C4-2B (cell line): ENCODE measurements around the gene SLC7A8.

Source experiments
- H3K27ac ChIP-seq: fragments of 450-650 bp; 2 replicates; pipeline ENCODE4 v1.5.1; 2017
- CTCF ChIP-seq: fragments of 450-650 bp; conservative IDR thresholded peaks from 2 replicates; pipeline ENCODE4 v1.5.1; 2017; ENCODE audit warnings: mild to moderate bottlenecking
- ZFX ChIP-seq: fragments of 450-650 bp; IDR thresholded peaks from 2 replicates; pipeline ENCODE4 v1.6.1; 2017

SLC7A8 gene

GRCh38 chr14:23122086-23122485 is 61.4 kb downstream of the SLC7A8 start:
- no peak overlapping the region for H3K27ac ChIP-seq
- TF ChIP-seq ZFX (no peak), CTCF (no peak)

GRCh38 chr14:23121361-23121771 is 62.1 kb downstream of the SLC7A8 start:
- TF ChIP-seq CTCF, result no peak
- no peak for TF ChIP-seq ZFX

GRCh38 chr14:23120541-23121251 is 62.8 kb downstream of the SLC7A8 start:
- TF ChIP-seq ZFX (no peak), CTCF (peak; percentile 99)
- H3K27ac ChIP-seq, result no peak overlapping the region

More at GRCh38 chr14:23121361-23121771, 62.1 kb downstream of the SLC7A8 start:
- H3K27ac ChIP-seq, result no peak overlapping the region

DNA sequence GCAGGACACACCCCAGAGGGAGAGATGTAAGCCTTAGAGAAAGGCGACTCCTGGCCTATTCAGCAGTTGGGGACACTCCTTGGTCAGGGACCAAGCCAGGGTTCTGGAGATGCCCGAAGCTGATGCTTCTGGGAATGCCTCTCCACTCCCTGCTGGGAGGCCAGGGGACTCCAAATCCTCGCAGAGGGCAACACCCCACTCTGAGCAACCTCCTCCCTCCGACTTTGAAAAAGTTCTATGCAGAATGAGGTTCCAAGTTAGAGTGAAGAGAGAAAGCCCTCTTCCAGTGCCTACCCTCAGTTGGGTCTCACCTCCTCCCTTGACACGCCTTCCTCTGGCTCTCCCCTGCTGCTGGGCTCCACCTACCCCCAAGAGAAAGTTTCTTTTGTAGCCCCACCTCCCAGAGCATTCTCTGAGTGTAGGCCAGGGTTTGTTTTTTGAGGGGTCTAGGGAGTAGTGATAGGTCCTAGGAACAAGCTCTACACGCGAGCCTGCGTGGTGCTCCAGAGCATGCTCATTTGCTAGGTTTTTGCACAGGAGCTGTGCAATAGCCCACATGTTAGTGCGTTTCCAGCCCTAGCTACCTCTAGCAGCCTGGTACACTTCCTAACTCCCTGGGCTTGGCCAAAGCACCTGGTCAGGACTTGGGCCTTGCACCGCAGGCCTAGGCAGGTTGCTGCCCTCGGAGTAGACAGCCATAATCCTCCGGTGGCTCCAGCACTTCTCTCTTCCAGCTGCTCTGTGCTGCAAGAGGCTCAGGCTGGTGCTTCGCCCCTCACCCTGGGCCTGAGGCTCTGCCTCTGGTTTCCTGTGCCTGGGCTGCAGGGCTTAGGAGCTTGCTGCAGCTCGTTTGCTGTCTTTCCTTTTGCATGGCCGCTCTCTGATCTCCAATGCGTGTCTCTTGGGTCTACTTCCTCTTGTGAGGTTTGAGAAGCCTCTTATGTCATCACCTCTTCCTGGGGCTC is 63.8 kb downstream of the SLC7A8 start:
- TF ChIP-seq CTCF, result no peak
- TF ChIP-seq ZFX, result no peak
- no peak overlapping the region for H3K27ac ChIP-seq

GRCh38 chr14:23118506-23119362 is 64.7 kb downstream of the SLC7A8 start, which contains the start of gene CEBPE:
Gene CEBPE (minus strand): TSS chr14:23119255. CDS start chr14:23119091, 164 bp downstream.
- TF ChIP-seq CTCF (no peak), ZFX (no peak)
- H3K27ac ChIP-seq, result no peak within 1 kb of the TSS

- H3K27ac ChIP-seq, result no peak overlapping the region
Observed at GRCh38 chr14:23117371-23118020, 66.0 kb downstream of the SLC7A8 start.

More at GRCh38 chr14:23117371-23118020, 66.0 kb downstream of the SLC7A8 start:
- TF ChIP-seq CTCF, result no peak
- no peak for TF ChIP-seq ZFX
